Type B pancreatic cell (in vitro differentiated cells): ENCODE results near the gene SLC35F6. TPM values are rescaled to one million over a fixed set of nuclear protein-coding genes. Genes with fewer than 3 reads are reported as not detected.

ENCODE experiments used
- DNase-seq: peaks from one replicate; pipeline ENCODE4 v3.0.0; 2021; ENCODE audit warnings: mixed read lengths; ENCODE audit not compliant: unreplicated experiment; ENCODE audit errors: extremely low spot score
- H3K27ac Mint-ChIP-seq: 2 replicates; pipeline ENCODE4 v1.8.0; 2021; ENCODE audit warnings: mild to moderate bottlenecking, mixed read lengths
- H3K27me3 Mint-ChIP-seq: 2 replicates; pipeline ENCODE4 v1.8.0; 2021; ENCODE audit warnings: mixed read lengths
- H3K36me3 Mint-ChIP-seq: 2 replicates; pipeline ENCODE4 v1.8.0; 2021; ENCODE audit warnings: mixed read lengths
- H3K4me1 Mint-ChIP-seq: one replicate; pipeline ENCODE4 v1.8.0; 2021; ENCODE audit warnings: mixed read lengths; ENCODE audit not compliant: unreplicated experiment
- H3K4me3 Mint-ChIP-seq: 2 replicates; pipeline ENCODE4 v1.8.0; 2021; ENCODE audit warnings: mild to moderate bottlenecking, mixed read lengths
- H3K9me3 Mint-ChIP-seq: 2 replicates; pipeline ENCODE4 v1.8.0; 2021; ENCODE audit warnings: mixed read lengths
- total RNA-seq: library from RNA; stranded (reverse); gene quantifications from 2 replicates; pipeline ENCODE4 v1.2.1, GENCODE V29; 2021; ENCODE audit warnings: low replicate concordance
- TF ChIP-seq, protein P1 (sequence below): fragments of 200-600 bp; sonication (generic); conservative IDR thresholded peaks from 2 replicates; pipeline ENCODE4 v1.5.0; 2021; ENCODE audit warnings: antibody characterized with exemption, mild to moderate bottlenecking

The SLC35F6 gene
- total RNA-seq, 1 donor from 2014 or later, result 28.5 TPM

DNA sequence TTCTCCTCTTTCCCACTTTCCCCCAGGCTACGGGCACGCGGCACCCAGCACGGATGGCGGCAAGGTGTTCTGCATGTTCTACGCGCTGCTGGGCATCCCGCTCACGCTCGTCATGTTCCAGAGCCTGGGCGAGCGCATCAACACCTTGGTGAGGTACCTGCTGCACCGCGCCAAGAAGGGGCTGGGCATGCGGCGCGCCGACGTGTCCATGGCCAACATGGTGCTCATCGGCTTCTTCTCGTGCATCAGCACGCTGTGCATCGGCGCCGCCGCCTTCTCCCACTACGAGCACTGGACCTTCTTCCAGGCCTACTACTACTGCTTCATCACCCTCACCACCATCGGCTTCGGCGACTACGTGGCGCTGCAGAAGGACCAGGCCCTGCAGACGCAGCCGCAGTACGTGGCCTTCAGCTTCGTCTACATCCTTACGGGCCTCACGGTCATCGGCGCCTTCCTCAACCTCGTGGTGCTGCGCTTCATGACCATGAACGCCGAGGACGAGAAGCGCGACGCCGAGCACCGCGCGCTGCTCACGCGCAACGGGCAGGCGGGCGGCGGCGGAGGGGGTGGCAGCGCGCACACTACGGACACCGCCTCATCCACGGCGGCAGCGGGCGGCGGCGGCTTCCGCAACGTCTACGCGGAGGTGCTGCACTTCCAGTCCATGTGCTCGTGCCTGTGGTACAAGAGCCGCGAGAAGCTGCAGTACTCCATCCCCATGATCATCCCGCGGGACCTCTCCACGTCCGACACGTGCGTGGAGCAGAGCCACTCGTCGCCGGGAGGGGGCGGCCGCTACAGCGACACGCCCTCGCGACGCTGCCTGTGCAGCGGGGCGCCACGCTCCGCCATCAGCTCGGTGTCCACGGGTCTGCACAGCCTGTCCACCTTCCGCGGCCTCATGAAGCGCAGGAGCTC, 36.2 kb upstream of the SLC35F6 start:
- TF ChIP-seq, protein P1, sequence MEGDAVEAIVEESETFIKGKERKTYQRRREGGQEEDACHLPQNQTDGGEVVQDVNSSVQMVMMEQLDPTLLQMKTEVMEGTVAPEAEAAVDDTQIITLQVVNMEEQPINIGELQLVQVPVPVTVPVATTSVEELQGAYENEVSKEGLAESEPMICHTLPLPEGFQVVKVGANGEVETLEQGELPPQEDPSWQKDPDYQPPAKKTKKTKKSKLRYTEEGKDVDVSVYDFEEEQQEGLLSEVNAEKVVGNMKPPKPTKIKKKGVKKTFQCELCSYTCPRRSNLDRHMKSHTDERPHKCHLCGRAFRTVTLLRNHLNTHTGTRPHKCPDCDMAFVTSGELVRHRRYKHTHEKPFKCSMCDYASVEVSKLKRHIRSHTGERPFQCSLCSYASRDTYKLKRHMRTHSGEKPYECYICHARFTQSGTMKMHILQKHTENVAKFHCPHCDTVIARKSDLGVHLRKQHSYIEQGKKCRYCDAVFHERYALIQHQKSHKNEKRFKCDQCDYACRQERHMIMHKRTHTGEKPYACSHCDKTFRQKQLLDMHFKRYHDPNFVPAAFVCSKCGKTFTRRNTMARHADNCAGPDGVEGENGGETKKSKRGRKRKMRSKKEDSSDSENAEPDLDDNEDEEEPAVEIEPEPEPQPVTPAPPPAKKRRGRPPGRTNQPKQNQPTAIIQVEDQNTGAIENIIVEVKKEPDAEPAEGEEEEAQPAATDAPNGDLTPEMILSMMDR, result no peak
- Mint-ChIP-seq H3K27me3 (no peaks in the 10 kb centered on the region), H3K4me1 (peaks cover 9% of the 10 kb centered on the region)

DNA sequence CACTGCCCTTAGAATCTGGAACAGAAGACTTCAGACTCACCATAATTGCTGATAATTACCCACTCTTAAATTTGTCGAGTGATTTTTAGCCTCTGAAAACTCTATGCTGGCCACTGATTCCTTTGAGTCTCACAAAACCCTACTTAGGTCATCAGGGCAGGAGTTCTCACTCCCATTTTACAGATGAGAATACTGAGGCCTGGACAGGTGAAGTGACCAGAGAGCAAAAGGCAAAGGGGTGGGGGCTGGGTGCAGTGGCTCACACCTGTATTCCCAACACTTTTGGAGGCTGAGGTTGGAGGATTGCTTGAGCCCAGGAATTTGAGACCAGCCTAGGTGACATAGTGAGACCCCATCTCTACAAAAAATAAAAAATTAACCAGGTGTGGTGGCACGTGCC, 34.8 kb upstream of the SLC35F6 start:
- DNase-seq, result no peak
- Mint-ChIP-seq H3K27ac (no peak overlapping the region), H3K27me3 (no peaks in the 10 kb centered on the region), H3K9me3 (no peaks in the 10 kb centered on the region), H3K4me3 (no peak overlapping the region), H3K36me3 (no peaks in the 10 kb centered on the region), H3K4me1 (peaks cover 6% of the 10 kb centered on the region)
- TF ChIP-seq, protein P1, result no peak

More for the DNA sequence above, 36.2 kb upstream of the SLC35F6 start:
- no peak overlapping the region for H3K27ac Mint-ChIP-seq
- H3K36me3 Mint-ChIP-seq, result no peaks in the 10 kb centered on the region
- H3K4me3 Mint-ChIP-seq, result no peak overlapping the region
- H3K9me3 Mint-ChIP-seq, result no peaks in the 10 kb centered on the region
- no peak for DNase-seq

- TF ChIP-seq, protein P1, result no peak
- no peak overlapping the region for H3K27ac Mint-ChIP-seq
- no peak overlapping the region for H3K4me3 Mint-ChIP-seq
- no peaks in the 10 kb centered on the region for H3K4me1 Mint-ChIP-seq
- H3K9me3 Mint-ChIP-seq, result no peaks in the 10 kb centered on the region
- no peaks in the 10 kb centered on the region for H3K27me3 Mint-ChIP-seq
- H3K36me3 Mint-ChIP-seq, result no peaks in the 10 kb centered on the region
- DNase-seq, result no peak
These were observed 33.3 kb upstream of the SLC35F6 start for GRCh38 chr2:26730549-26731344.

- TF ChIP-seq, protein P1, result no peak
- H3K4me1 Mint-ChIP-seq, result no peaks in the 10 kb centered on the region
- H3K9me3 Mint-ChIP-seq, result no peaks in the 10 kb centered on the region
- no peak overlapping the region for H3K4me3 Mint-ChIP-seq
- H3K27me3 Mint-ChIP-seq, result no peaks in the 10 kb centered on the region
- H3K27ac Mint-ChIP-seq, result no peak overlapping the region
- DNase-seq, result no peak
- H3K36me3 Mint-ChIP-seq, result no peaks in the 10 kb centered on the region
These were observed 32.4 kb upstream of the SLC35F6 start for GRCh38 chr2:26731714-26732113.

DNA sequence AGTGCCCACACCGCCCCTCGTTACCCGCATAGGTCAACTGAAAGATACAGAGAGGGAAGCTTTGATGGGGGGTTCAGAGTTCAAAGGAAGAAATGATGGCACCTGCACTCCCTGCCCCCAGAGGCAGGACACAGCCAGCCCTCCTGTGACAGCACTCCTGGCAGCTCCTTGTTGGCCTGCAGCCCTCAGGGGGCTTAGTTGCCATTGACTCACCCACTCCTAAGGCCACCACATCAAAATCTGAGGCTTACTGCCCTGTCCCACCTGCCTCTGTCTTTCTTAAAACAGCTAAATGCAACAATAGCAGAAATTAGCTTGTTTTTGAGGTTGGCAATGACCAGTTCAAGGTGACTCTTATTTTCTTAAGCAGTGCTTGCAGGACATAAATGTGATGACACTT, 31.6 kb upstream of the SLC35F6 start:
- no peaks in the 10 kb centered on the region for H3K9me3 Mint-ChIP-seq
- no peaks in the 10 kb centered on the region for H3K27me3 Mint-ChIP-seq
- TF ChIP-seq, protein P1, result no peak
- H3K4me1 Mint-ChIP-seq, result no peaks in the 10 kb centered on the region
- H3K27ac Mint-ChIP-seq, result no peak overlapping the region
- H3K4me3 Mint-ChIP-seq, result no peak overlapping the region
- DNase-seq, result no peak
- H3K36me3 Mint-ChIP-seq, result no peaks in the 10 kb centered on the region
